ENCODE results near the gene DCTN4. TPM values are rescaled to one million over a fixed set of nuclear protein-coding genes. Genes with fewer than 3 reads are reported as not detected.

DCTN4 gene
- total RNA-seq, 1 experiment from 2014 or later = 43.9 TPM

DNA sequence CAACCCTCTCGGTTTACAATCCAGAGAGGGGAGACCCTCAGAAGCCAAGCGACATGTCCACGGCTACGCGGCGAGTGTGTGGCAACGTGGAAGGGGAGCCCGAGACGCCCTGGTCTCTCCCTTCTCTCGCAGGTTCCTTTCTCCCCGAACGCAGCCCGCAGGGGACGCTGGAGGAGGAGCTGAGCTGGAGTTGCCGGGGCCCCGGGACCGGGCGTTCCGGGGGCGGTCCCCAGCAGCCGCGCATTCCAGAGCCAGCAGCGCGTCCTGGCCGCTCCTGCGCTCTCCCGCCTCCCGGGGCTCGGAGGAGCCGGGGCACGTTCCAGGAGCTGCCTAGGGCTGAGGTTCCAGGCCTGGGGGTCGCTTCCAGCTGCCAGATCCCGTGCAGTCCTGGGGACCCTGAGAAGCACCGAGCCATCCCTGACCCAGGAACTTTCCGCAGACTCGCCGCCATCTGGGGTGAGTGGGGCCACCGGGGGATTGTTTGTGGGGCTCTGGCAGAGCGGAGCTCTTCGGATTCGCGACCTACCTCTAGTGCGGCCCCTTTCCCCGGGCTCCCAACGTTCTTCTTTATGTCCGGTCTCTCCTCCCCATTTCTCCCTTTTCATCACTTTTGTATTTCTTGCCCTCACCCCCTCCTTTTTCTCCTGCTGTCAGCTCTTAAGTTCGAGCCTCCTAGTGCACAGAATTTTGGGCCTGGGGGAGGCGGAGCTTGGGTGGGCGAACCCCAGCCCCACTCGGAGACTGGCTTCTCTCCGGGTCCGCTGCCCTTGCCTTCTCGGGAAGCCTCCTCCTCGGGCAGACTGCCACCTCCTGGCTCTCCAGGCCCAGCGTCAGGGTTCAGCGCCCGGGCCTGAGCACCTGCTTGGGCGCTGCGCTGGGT is 19.9 kb upstream of the DCTN4 start, which contains the start of gene SMIM3 (continued):
- TF ChIP-seq ZNF416 (CRISPR knock-in tag; IDR thresholded peaks at IDR 0.05) = no peak
- peak; percentile 75; the same call in 1 of the 2 replicates for TF ChIP-seq TEAD1 (CRISPR knock-in tag; IDR thresholded peaks at IDR 0.05)
- TF ChIP-seq ZNF232 (CRISPR knock-in tag; IDR thresholded peaks at IDR 0.05) = 0 out of 2 replicates have a peak, but pooled peaks have one; percentile 48
- TF ChIP-seq, protein P1, sequence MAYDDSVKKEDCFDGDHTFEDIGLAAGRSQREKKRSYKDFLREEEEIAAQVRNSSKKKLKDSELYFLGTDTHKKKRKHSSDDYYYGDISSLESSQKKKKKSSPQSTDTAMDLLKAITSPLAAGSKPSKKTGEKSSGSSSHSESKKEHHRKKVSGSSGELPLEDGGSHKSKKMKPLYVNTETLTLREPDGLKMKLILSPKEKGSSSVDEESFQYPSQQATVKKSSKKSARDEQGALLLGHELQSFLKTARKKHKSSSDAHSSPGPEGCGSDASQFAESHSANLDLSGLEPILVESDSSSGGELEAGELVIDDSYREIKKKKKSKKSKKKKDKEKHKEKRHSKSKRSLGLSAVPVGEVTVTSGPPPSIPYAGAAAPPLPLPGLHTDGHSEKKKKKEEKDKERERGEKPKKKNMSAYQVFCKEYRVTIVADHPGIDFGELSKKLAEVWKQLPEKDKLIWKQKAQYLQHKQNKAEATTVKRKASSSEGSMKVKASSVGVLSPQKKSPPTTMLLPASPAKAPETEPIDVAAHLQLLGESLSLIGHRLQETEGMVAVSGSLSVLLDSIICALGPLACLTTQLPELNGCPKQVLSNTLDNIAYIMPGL (CRISPR knock-in tag; IDR thresholded peaks at IDR 0.05) = peak; percentile 83
- TF ChIP-seq, protein P2, sequence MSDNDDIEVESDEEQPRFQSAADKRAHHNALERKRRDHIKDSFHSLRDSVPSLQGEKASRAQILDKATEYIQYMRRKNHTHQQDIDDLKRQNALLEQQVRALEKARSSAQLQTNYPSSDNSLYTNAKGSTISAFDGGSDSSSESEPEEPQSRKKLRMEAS (CRISPR knock-in tag; IDR thresholded peaks at IDR 0.05) = peak; percentile 18; the same call in 1 of the 2 replicates
- TF ChIP-seq ESRRA (CRISPR knock-in tag; IDR thresholded peaks at IDR 0.05; ENCODE audit: borderline replicate concordance) = no peak
- TF ChIP-seq, protein P3, sequence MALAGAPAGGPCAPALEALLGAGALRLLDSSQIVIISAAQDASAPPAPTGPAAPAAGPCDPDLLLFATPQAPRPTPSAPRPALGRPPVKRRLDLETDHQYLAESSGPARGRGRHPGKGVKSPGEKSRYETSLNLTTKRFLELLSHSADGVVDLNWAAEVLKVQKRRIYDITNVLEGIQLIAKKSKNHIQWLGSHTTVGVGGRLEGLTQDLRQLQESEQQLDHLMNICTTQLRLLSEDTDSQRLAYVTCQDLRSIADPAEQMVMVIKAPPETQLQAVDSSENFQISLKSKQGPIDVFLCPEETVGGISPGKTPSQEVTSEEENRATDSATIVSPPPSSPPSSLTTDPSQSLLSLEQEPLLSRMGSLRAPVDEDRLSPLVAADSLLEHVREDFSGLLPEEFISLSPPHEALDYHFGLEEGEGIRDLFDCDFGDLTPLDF (CRISPR knock-in tag; IDR thresholded peaks at IDR 0.05) = 0 out of 2 replicates have a peak, but pooled peaks have one; percentile 41
- TF ChIP-seq, protein P4, sequence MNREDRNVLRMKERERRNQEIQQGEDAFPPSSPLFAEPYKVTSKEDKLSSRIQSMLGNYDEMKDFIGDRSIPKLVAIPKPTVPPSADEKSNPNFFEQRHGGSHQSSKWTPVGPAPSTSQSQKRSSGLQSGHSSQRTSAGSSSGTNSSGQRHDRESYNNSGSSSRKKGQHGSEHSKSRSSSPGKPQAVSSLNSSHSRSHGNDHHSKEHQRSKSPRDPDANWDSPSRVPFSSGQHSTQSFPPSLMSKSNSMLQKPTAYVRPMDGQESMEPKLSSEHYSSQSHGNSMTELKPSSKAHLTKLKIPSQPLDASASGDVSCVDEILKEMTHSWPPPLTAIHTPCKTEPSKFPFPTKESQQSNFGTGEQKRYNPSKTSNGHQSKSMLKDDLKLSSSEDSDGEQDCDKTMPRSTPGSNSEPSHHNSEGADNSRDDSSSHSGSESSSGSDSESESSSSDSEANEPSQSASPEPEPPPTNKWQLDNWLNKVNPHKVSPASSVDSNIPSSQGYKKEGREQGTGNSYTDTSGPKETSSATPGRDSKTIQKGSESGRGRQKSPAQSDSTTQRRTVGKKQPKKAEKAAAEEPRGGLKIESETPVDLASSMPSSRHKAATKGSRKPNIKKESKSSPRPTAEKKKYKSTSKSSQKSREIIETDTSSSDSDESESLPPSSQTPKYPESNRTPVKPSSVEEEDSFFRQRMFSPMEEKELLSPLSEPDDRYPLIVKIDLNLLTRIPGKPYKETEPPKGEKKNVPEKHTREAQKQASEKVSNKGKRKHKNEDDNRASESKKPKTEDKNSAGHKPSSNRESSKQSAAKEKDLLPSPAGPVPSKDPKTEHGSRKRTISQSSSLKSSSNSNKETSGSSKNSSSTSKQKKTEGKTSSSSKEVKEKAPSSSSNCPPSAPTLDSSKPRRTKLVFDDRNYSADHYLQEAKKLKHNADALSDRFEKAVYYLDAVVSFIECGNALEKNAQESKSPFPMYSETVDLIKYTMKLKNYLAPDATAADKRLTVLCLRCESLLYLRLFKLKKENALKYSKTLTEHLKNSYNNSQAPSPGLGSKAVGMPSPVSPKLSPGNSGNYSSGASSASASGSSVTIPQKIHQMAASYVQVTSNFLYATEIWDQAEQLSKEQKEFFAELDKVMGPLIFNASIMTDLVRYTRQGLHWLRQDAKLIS (CRISPR knock-in tag; IDR thresholded peaks at IDR 0.05; ENCODE audit: borderline replicate concordance) = no peak
- TF ChIP-seq, protein P5, sequence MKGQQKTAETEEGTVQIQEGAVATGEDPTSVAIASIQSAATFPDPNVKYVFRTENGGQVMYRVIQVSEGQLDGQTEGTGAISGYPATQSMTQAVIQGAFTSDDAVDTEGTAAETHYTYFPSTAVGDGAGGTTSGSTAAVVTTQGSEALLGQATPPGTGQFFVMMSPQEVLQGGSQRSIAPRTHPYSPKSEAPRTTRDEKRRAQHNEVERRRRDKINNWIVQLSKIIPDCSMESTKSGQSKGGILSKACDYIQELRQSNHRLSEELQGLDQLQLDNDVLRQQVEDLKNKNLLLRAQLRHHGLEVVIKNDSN (CRISPR knock-in tag; IDR thresholded peaks at IDR 0.05) = 0 out of 2 replicates have a peak, but pooled peaks have one; percentile 14
- TF ChIP-seq GABPB1 (CRISPR knock-in tag; IDR thresholded peaks at IDR 0.05) = peak; percentile 55; the same call in 1 of the 2 replicates
- TF ChIP-seq, protein P6, sequence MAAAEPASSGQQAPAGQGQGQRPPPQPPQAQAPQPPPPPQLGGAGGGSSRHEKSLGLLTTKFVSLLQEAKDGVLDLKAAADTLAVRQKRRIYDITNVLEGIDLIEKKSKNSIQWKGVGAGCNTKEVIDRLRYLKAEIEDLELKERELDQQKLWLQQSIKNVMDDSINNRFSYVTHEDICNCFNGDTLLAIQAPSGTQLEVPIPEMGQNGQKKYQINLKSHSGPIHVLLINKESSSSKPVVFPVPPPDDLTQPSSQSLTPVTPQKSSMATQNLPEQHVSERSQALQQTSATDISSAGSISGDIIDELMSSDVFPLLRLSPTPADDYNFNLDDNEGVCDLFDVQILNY (CRISPR knock-in tag; IDR thresholded peaks at IDR 0.05) = peak; percentile 74; the same call in 1 of the 2 replicates
- 0 out of 2 replicates have a peak, but pooled peaks have one; percentile 32 for TF ChIP-seq ZNF317 (CRISPR knock-in tag; IDR thresholded peaks at IDR 0.05; ENCODE audit: borderline replicate concordance, low read depth)
- 0 out of 2 replicates have a peak, but pooled peaks have one; percentile 16 for TF ChIP-seq NFE2L1 (CRISPR knock-in tag; IDR thresholded peaks at IDR 0.05)
- TF ChIP-seq, protein P7, sequence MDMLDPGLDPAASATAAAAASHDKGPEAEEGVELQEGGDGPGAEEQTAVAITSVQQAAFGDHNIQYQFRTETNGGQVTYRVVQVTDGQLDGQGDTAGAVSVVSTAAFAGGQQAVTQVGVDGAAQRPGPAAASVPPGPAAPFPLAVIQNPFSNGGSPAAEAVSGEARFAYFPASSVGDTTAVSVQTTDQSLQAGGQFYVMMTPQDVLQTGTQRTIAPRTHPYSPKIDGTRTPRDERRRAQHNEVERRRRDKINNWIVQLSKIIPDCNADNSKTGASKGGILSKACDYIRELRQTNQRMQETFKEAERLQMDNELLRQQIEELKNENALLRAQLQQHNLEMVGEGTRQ (CRISPR knock-in tag; IDR thresholded peaks at IDR 0.05) = peak; percentile 34; the same call in 1 of the 2 replicates
- TF ChIP-seq, protein P8, sequence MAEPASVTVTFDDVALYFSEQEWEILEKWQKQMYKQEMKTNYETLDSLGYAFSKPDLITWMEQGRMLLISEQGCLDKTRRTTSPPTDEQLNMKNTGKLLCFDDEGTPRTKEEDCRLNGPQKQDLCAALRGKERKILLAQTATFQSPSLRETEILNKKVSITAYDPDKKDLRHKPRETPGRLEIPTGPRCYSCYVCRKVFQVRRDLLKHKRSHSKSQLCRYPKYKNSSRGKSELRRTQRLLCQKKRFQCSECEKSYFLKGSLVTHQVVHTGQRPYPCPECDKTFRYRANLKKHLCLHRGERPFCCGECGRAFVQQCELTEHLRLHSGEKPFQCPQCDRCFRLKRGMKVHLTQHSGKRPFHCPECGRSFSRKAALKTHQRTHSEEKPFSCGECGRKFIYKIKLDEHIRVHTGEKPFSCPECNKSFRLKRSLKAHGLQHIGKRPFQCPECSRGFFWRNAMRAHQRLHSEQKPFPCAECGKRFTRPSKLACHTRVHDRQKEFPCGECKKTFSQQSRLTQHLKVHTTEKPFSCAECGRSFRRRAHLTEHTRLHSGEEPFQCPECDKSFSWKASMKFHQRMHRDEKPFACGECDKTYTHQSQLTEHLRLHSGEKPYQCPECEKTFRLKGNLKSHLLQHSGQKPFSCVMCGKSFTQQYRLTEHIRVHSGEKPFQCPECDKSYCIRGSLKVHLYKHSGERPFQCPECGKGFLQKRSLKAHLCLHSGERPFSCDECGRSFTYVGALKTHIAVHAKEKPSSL (CRISPR knock-in tag; conservative IDR thresholded peaks at IDR 0.05) = no peak
- TF ChIP-seq ZNF396 (CRISPR knock-in tag; IDR thresholded peaks at IDR 0.05; ENCODE audit: borderline replicate concordance) = no peak
- TF ChIP-seq, protein P9, sequence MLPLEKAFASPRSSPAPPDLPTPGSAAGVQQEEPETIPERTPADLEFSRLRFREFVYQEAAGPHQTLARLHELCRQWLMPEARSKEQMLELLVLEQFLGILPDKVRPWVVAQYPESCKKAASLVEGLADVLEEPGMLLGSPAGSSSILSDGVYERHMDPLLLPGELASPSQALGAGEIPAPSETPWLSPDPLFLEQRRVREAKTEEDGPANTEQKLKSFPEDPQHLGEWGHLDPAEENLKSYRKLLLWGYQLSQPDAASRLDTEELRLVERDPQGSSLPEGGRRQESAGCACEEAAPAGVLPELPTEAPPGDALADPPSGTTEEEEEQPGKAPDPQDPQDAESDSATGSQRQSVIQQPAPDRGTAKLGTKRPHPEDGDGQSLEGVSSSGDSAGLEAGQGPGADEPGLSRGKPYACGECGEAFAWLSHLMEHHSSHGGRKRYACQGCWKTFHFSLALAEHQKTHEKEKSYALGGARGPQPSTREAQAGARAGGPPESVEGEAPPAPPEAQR (CRISPR knock-in tag; IDR thresholded peaks at IDR 0.05) = no peak
- TF ChIP-seq RELA (CRISPR knock-in tag; IDR thresholded peaks at IDR 0.05; ENCODE audit: borderline replicate concordance) = 0 out of 2 replicates have a peak, but pooled peaks have one; percentile 31
- TF ChIP-seq, protein P10, sequence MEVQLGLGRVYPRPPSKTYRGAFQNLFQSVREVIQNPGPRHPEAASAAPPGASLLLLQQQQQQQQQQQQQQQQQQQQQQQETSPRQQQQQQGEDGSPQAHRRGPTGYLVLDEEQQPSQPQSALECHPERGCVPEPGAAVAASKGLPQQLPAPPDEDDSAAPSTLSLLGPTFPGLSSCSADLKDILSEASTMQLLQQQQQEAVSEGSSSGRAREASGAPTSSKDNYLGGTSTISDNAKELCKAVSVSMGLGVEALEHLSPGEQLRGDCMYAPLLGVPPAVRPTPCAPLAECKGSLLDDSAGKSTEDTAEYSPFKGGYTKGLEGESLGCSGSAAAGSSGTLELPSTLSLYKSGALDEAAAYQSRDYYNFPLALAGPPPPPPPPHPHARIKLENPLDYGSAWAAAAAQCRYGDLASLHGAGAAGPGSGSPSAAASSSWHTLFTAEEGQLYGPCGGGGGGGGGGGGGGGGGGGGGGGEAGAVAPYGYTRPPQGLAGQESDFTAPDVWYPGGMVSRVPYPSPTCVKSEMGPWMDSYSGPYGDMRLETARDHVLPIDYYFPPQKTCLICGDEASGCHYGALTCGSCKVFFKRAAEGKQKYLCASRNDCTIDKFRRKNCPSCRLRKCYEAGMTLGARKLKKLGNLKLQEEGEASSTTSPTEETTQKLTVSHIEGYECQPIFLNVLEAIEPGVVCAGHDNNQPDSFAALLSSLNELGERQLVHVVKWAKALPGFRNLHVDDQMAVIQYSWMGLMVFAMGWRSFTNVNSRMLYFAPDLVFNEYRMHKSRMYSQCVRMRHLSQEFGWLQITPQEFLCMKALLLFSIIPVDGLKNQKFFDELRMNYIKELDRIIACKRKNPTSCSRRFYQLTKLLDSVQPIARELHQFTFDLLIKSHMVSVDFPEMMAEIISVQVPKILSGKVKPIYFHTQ (CRISPR knock-in tag; IDR thresholded peaks at IDR 0.05) = no peak

Measured in WTC11 (cell line).